HG03196 (cell line): ENCODE data around the gene CMTR1.

Source experiments
- ATAC-seq: cut with Tn5 transposase; IDR thresholded peaks from one replicate; pipeline ENCODE4 v1.9.1; 2021; ENCODE audit not compliant: unreplicated experiment

Gene CMTR1

DNA sequence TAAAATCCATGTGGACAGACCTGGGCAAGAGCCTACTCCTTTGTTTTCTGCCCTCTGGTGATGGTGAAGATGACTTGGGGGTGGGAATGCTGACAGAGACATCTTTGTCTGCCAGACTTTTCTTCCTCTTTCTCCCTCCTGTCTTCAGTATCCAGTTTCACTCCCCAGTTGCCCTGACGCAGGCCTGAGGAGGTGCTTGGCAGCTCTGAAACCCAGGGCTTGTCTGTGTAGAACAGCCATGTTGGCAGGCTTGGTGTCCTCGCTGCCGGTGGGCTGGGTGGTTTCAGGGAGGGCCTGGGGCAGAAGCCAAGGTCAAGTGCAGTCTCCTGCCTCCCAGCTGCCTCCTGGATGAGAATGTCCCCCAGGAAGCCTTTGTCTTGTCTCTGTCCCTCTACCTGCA, 44.2 kb downstream of the CMTR1 start:
- ATAC-seq: no peak

DNA sequence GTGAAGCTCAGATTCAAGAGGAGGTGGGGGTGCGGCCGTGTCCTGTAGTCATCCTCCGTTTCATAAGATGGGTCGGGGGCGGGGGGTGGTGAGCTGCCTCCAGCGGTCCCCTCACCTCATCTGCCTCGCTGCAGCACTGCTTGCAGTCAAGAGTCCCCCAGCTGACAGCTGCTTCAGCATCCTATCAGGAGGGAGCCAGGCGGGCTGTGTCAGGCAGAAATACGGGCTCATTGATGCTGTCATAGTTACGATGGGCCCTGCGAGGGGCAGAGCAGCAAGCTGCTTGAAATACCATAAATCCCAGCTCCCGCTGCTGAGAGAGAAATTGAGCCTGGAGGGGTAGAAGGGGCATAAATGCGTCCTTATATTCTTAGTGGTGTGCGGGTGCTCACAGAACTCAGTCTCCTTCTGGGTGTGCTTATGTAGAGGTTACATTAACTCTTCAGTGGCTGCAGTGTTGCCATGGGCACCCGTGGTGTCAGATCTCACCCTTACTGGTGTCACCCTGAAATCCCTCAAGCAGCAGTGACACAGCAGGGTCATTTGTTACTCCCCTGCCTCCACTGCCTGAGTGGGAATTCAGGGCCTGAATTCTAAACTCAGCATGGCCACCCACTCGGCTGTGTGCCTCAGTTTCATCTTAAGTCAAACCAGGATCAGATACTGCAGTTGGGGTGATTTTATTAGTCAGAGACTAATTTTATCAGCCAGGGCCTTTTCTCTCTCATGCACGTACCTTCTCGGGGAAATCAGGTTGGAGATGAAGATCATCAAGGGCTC, 44.8 kb downstream of the CMTR1 start:
- ATAC-seq: no peak

DNA sequence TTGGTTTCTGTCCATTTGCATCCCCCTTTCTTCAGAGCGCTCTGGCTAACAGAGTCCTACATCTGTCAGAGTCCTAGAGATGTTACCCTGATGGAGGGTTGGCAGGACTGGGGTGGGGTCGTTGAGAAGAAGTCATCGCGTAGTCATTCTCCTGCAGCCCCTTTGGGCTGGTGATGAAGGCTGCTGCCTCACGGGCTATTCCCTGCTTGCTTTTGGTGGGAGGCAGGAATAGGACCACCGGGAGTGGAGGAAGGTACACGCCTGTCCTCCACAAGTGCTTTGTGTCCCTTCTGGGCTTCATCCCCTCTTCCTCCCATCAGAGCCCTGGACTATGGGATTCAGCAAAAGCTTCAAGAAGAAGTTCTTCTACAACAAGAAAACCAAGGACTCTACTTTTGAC, 45.8 kb downstream of the CMTR1 start:
- no peak for ATAC-seq

DNA sequence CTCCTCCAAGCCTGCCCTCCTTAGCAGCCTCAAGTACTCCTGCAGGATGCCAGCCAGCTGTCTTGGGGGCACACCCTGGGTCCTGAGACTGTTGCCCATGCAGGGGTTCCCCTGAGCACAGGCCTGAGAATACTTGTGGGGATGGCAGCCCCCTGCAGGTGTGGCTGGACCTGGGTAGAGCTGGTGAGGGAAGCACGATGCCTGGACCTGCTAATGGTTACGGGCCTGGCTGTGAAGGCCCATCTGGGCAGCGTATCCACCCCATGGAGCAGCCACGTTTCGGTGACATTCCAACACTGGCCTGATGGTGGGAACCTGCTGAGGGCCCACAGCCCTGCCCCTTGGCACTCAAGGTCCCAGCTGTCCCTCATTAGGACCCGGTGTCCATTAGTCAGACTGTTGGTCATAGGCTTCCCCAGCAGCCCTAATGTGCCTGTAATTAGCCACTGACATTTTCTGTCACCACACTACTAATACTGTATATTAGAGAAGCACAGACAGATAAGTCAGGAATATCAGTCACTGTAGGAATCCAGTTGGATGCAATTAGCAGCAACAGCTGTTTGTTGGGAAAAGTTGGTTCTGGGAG, 46.3 kb downstream of the CMTR1 start:
- no peak for ATAC-seq

DNA sequence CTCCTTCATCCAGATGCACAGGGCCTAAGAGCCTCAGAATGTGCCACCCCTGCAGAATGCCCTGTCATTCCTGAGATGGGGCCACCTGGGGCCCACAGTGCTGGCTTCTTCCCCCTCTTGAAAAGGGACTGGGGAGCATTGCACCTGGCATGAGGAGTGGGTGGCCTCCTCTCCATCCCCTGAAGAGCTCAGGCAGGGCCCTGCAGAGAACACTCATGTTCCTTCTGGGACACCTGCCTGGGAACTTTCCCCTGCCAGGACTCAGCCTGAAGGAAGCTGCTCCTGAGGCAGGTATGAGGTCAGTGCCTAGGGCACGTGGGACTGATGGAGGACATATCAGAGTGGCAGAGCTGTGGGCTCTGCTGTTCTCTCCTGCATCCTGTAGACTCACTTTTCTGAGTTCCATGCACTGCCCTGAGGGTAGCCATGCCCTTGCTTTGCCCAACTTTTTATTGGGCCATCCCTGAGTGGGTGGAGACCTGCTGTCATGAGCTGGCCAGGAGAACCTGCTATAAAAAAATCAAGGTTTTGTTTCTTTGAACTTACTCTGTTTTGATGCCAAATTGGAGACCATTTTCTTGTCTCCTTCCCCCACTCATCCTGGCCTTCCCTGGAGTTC, 47.2 kb downstream of the CMTR1 start:
- no peak for ATAC-seq

DNA sequence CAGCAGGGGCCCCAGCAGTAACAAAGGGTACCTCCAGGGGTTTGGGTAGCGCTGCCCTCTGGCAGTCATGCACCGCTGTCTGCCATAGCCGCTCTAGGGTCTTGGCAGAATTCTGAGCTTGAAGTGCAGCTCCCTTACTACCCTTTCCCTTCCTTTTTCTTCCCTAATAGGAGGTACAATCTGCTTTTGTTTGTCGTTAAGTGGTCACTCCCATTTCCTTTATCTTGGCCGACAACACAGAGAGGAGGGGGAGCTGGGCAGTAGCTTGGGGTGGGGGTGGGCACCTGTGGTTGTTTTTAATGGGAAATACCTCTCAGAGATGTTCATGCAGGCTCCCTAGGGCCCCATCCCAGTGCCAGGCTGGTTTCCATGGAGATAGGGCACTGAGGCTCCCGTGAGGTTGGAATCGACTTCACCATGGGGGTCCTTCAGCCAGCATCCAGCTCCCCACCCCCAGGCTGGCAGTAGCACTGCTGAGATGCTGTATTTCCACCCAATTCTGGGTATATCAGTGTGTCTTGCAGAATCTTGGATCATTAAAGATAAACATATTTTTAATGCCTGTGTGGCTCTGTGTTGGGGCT, 48.0 kb downstream of the CMTR1 start:
- no peak for ATAC-seq

DNA sequence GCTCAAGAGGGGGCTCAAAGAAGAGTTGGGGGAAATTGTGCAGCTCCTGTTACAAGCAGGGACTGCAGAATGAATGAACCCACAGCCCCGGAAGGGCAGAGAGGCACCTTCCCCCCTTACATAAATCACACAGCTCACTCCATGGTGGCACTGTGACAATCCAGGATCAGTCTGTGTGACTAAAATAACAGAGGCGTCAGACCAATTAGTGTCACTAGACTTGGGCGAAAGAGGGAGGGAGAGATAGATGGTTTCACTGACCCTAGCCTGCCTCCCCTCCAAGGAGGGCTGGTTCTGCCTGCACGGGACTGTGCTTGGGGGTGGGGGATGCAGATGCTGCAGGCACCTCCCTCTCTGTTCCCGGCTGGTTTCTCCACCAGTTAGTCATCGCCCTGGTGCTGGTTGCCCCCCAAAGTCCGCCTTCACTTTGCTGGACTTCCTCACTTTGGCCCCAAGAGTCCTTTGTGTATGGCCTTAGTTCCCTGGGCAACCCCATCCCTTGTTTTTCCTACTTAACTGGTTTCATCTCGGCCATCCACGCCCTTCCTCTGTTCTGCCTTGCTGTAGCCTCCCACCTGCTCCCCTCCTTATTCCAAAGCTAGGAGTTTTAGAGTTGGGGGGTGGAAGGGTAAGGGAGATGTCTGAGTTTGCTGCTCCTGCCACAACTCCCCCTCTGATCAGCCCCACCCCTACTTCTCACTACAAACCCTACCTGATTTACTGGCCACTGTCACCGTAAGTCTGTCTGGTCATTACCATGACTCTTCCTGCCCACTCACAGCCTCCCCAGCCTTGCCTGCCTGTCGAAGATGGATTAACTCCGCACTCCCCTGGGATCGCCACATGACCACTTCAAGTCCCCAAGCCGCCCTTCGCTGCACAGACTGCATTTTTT, 48.9 kb downstream of the CMTR1 start:
- ATAC-seq: no peak

DNA sequence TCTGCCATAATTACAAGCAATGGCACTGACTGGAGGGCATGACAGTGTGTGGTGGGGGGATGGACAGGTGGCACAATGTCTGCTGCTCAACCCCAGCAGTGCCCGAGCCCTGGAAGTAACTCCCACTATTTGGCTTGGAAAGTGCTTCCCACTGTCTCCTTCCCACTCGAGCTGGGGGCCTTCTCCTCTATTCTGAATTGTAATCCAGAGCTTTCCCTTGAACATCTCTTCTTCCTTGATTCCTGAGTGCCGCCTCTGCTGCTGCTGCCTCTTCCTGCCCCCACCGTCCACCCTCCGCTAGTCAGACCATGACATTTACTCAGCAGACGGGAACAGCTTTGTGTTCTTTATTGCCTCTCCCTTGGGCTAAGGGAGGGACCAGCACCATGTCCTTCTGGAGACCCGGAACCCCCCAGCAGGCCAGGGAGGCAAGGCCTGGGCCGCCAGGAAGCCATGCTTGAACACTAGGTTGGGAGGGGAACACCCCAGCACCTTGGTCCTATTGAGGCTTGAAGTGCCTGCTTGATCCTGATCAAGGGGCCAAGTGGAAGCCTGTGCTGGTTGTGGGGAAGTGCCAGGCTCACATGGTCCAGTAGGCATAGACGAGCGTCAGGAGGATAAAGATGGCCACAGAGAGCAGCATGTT, 49.7 kb downstream of the CMTR1 start:
- ATAC-seq: no peak

DNA sequence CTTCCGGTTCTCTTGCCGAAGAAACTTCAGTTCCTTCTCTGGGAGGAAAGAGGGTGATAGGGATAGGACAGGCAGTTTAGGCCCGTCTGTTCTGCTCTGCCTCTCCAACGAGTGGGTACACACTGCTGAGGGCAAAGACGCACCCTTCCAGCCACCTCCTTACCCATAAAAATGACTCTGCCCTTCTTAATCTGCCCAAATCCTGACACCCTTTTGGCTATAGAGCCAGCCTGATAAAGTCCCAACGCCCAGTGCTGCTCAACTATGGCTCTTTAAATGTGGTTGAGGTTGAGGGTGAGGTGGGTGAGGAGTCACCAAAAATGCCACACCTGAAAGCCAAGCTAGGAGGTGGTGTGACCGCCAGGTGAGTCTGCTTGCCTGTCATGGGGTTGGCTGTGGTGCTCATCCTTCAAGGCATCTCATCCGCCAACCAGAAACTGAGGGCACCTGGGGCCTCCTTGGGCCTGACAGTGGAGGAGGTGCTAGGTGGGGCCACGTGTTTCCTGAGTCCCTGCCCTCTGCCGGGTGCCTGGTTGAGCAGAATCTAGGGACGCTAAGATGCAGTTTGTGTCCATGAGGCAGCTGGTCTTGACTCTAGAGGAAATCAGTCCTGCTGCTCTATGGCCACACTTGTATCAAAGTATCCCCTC, 50.4 kb downstream of the CMTR1 start:
- ATAC-seq: no peak

DNA sequence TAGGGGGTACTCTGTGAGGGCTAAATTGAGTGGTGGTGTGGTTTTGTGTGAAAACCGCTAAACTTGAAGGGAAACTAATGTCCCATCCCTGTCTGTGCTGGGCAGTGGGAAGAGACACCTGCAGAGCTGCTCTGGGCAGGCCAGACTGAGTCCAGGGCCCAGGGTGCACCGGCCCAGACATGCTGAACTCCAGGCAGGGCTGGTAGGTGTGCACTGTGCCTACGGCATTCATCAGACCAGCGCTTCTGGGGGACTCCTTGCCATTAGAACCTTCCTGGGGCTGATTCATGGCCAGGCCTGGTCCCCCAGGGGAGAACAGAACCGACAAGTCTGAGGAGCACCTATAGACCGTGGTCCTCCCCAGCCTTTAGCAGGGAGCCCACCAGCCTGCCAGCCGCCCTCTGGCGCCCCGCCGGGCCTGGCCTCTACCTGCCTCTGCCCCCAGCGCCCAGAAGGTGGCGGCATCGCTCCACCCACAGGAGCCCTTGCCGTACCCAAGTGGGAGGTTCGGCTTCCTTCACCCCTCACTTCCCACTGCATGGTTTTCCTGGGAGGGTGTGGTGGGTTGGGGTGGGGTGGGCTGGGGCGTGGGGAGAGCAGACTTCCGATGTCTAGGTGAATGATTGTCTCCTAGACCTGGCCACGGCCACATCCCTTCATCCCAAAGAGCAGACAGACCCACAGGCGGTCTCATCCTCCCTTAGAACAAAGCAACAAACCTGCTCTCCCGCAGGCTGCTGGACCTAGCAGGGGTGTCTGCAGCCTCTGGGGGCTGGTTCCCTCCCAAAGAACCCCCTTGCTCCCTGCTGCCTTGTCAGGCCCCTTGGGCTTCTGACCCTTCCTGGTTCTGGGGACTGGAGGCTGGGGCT, 51.1 kb downstream of the CMTR1 start:
- no peak for ATAC-seq

DNA sequence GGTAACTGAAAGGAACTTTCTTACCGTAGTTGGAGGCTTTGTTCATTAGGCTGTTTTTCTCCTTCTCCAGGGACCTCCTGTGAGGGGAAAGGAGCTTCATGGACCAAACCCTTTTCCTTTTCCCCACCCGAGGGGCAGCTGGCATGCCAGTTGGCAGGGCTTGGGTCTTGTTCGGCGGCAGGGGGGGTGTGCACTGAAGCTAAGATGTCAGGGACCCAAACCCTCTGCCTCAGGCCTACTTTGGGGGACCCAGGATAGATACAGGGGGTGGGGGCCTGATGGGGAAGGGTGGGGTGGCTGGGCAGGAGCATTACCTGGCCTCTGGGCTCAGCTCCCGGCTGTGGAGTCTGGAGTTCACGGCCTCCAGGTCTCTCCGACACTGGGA, 51.8 kb downstream of the CMTR1 start:
- ATAC-seq: no peak

DNA sequence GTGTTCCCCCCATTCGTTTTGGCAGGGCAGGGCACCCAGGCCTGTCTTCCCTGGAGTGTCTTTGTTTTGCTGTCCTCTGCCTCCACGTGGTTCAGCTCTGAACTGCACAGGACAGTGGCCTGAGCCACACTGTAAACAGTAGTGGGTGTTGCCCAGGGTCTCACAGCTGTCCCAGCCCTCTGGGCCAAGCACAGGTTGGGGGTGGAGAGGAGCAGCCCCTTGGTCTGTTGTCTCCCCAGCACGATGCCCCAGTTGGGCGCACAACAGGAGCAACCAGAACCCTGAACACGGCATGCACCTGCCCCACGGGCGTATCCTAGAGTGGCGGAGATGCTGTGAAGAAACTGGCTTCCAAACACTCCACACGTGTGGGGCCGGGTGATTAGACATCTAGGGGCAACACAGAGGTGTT, 52.3 kb downstream of the CMTR1 start:
- no peak for ATAC-seq

DNA sequence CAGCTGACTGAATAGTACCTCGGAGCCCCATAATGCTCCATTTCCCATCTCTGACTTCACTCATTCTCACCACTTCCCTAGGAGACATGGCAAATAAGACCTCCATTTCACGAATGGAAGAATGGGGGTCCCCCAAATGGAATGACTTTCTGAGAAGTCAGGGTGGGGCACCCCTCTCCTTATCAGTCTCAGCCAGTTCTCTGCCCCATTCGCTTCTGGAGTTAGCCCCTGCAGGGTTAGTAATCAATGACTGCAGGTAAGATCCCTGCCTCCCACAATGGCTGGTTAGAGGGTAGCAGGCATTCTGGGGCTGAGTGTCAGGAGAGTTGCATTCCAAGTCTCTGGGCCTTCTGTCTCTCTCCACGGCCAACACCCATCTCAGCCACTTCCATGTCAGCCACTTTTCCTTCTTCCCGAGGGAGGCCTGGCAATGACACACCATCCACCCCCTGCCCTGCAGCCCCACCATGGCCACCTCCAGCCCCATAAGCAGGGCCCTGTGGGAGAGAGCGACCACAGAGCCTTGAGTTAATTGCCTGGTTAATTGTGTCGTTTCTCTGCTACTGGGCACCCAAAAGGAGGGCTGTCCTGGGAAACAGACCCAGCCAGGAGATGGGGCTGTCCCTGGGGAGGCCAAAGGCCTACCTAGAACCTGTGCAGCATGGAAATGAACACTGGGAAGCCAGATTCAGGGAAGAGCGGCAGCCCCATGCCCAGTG, 53.3 kb downstream of the CMTR1 start:
- no peak for ATAC-seq

DNA sequence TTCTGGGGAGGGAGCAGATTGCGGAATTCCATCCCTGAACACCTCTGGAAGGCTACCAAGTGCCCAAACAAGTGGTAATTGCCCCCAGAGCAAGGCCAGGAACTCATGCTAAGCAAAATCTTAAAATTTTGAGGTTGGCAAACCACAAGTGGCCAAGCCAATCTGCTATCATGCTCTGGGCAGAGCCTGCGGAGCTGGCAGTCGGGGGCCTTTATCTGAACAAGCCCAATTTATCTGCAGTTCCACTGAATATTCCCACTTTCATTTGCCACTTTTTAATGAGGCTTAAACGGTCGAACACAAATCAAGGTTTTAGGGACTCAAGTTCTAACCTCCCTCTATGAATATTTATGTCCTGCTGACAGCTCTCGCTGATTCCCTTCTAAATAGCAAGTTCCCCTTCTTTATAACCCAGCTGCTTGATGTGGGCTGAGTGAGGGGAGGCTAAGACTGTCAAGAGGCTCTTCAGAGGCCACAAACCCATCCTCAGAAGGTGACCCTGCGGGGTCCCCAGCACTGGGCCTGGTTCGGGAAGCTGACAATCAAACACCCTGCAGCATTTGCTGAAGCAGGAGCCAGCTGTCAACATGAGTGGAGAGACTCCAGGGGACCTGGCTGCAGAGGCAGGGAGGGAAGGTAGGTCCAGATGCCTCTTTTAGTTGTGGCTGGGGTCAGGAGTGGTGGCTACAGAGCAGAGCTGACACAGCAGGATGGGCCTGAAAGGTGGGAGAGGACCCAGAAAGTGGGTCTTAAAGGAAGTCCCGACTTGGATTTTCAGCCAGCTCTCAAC, 54.8 kb downstream of the CMTR1 start:
- ATAC-seq: no peak

DNA sequence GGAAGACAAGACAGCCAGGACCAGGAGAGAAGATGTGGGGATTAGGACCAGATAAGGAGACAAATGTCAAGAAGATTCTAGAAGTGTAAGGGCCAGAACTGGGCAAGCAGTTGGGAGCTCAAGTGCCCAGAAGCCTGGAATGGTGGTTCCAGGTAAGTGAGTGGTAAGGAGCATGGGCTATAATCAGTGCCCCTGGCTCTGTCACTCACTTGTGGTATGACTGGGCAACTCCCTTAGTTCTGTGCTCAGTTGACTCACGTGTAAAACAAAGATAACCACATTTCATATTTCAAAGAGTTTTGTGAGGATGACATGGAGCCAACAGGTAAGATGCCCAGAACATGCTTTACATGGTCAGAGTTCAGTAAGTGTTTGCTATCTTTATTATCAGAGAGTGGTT, 55.5 kb downstream of the CMTR1 start:
- no peak for ATAC-seq

DNA sequence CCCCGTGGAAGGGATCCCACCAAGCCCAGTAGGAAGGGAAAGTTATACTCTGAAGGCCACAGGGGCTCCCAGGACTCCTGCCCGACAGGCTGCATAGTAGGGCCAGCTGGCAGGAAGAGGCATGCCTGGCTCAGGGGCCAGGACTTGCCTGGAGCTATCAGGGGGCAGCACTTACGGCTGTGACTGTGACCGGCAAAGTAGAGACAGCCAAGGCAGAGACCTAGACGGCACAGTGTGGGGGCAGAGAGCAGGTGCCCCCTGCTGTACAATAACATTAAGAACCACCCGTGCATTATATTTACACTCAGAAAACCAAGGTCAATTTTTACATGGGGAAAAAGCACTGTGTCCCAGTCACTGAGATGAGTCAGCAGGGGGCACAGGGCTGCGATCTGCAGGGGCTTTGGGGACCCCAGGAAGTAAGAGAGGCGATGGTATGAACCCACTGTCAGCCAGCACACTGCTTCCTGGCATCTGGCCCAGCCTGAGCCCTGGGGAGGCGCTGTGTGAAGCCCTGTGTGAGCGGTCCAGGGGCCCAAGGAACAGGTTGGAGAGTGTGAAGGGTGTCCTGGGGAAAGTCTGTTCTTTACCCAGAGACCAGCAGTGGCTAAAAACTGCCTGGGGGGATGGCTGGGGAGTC, 56.8 kb downstream of the CMTR1 start:
- ATAC-seq: no peak

DNA sequence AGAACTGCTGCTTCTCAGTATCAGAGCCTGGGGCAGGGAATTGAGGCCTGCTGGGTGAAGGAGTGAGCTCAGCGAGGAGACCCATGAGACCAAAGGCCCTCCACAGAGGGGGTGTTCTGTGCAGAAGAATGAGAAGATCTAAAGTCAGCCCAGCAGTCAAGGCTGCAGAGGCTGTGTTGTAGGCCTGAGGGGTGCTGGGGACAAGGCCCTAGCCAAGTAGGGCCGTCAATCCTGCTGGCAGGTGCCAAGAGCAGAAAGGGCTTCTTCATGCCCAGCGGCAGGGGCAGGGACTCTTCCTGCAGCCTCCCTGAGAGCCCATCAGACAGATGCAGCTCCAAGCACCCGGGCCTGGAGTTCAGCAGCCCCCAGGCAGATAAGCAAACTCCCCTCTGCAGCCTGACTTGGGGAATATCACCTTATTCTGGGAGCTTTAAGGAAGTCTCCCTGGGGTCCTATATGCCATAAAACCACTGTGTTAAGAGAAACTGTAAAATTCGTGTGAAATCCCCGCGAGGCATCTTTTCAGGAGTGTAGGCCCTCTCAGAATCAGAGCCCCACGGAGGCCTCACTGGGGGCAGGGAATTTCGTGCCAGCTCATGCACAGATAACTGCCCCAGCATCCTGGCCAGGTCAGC, 57.6 kb downstream of the CMTR1 start:
- ATAC-seq: no peak
